ENCODE results near the gene SLC30A4. TPM values are rescaled to one million over a fixed set of nuclear protein-coding genes. Genes with fewer than 3 reads are reported as not detected.
"Not testable (repeated sequence)": the region's sequence is repeated elsewhere in the genome, so short reads cannot be mapped to it uniquely, and the experiment has no call there.

The SLC30A4 gene
- polyA plus RNA-seq, 6 donors from 2014 or later: 9.3 to 16.8 (median 12.4) TPM

GRCh38 chr15:45535486-45536042, 13.0 kb upstream of the SLC30A4 start:
- ATAC-seq (ENCODE audit: low read depth in 2 of 2) (no peak), DNase-seq (no peak)
- no peaks in the 10 kb centered on the region for H3K36me3 Mint-ChIP-seq
- no peaks in the 10 kb centered on the region for H3K9me3 Mint-ChIP-seq
- H3K27ac Mint-ChIP-seq: no peak overlapping the region
- H3K4me1 Mint-ChIP-seq: no peaks in the 10 kb centered on the region
- peaks cover 0 to 10% (median 0%) of the 10 kb centered on the region in 3 donors for H3K27me3 Mint-ChIP-seq
- no peak overlapping the region for H3K4me3 Mint-ChIP-seq

- no peak for ATAC-seq (ENCODE audit: low read depth in 2 of 2)
- Mint-ChIP-seq H3K9me3 (no peaks in the 10 kb centered on the region), H3K27me3 (peaks cover 0 to 10% (median 0%) of the 10 kb centered on the region in 3 donors), H3K4me3 (no peak overlapping the region), H3K4me1 (no peaks in the 10 kb centered on the region), H3K27ac (no peak overlapping the region), H3K36me3 (no peaks in the 10 kb centered on the region)
- DNase-seq: no peak
Measured at GRCh38 chr15:45534821-45535220, 12.3 kb upstream of the SLC30A4 start.

- not testable (repeated sequence) for H3K4me1 Mint-ChIP-seq; ATAC-seq (ENCODE audit: low read depth in 2 of 2); DNase-seq; H3K4me3 Mint-ChIP-seq; H3K27ac Mint-ChIP-seq; H3K9me3 Mint-ChIP-seq; H3K36me3 Mint-ChIP-seq
- H3K27me3 Mint-ChIP-seq: peaks cover 0 to 10% (median 0%) of the 10 kb centered on the region in 3 donors
Measured at GRCh38 chr15:45532892-45533291, 10.3 kb upstream of the SLC30A4 start.

GRCh38 chr15:45529613-45530012, 7.1 kb upstream of the SLC30A4 start:
- DNase-seq: no peak
- Mint-ChIP-seq H3K36me3 (no peaks in the 10 kb centered on the region), H3K4me1 (peaks cover 12 to 21% (median 21%) of the 10 kb centered on the region in 3 donors), H3K27me3 (peaks cover 0 to 10% (median 0%) of the 10 kb centered on the region in 3 donors), H3K4me3 (no peak overlapping the region), H3K9me3 (no peaks in the 10 kb centered on the region), H3K27ac (peak overlapping the region in 1 of 6 donors; percentile 62)
- ATAC-seq (ENCODE audit: low read depth in 2 of 2): no peak

GRCh38 chr15:45527086-45527485, 4.5 kb upstream of the SLC30A4 start:
- ATAC-seq (ENCODE audit: low read depth in 2 of 2) (peak; percentile 5 to 28), DNase-seq (peak; percentile 50)
- Mint-ChIP-seq H3K4me3 (peak overlapping the region; percentile 10 to 69 (median 46)), H3K9me3 (no peaks in the 10 kb centered on the region), H3K4me1 (peaks cover 16 to 33% (median 29%) of the 10 kb centered on the region in 3 donors), H3K27me3 (no peaks in the 10 kb centered on the region), H3K27ac (peak overlapping the region; percentile 2 to 84 (median 66)), H3K36me3 (no peaks in the 10 kb centered on the region)

- H3K36me3 Mint-ChIP-seq: peaks cover 2 to 5% of the 10 kb centered on the region in 2 donors
- H3K27ac Mint-ChIP-seq: peak overlapping the region; percentile 26 to 95 (median 86)
- H3K4me1 Mint-ChIP-seq: peaks cover 37 to 61% (median 46%) of the 10 kb centered on the region in 3 donors
- no peaks in the 10 kb centered on the region for H3K27me3 Mint-ChIP-seq
- H3K9me3 Mint-ChIP-seq: no peaks in the 10 kb centered on the region
- ATAC-seq (ENCODE audit: low read depth in 2 of 2) (no peak), DNase-seq (no peak)
- peak overlapping the region; percentile 92 to 100 (median 96) for H3K4me3 Mint-ChIP-seq
Measured at GRCh38 chr15:45523166-45523460, 558 bp upstream of the SLC30A4 start.

- ATAC-seq (ENCODE audit: low read depth in 2 of 2): peak; percentile 42 to 46
- H3K27me3 Mint-ChIP-seq: no peaks in the 10 kb centered on the region
Measured at GRCh38 chr15:45521596-45522327, 793 bp downstream of the SLC30A4 start.

GRCh38 chr15:45510758-45511280, 11.7 kb downstream of the SLC30A4 start:
- Mint-ChIP-seq H3K9me3 (no peaks in the 10 kb centered on the region), H3K36me3 (peaks cover 14 to 26% of the 10 kb centered on the region in 2 donors), H3K4me1 (peaks cover 0 to 5% (median 3%) of the 10 kb centered on the region in 3 donors), H3K27ac (no peak overlapping the region), H3K27me3 (no peaks in the 10 kb centered on the region), H3K4me3 (no peak overlapping the region)
- DNase-seq (no peak), ATAC-seq (ENCODE audit: low read depth in 2 of 2) (no peak)

More at GRCh38 chr15:45521596-45522327, 793 bp downstream of the SLC30A4 start:
- Mint-ChIP-seq H3K4me1 (peaks cover 34 to 51% (median 42%) of the 10 kb centered on the region in 3 donors), H3K27ac (peak overlapping the region; percentile 83 to 96 (median 92)), H3K9me3 (no peaks in the 10 kb centered on the region), H3K4me3 (peak overlapping the region; percentile 93 to 100 (median 98)), H3K36me3 (peaks cover 7 to 11% of the 10 kb centered on the region in 2 donors)
- DNase-seq: peak; percentile 47

GRCh38 chr15:45507143-45507542, 15.4 kb downstream of the SLC30A4 start:
- not testable (repeated sequence) for H3K27me3 Mint-ChIP-seq; H3K9me3 Mint-ChIP-seq; ATAC-seq (ENCODE audit: low read depth in 2 of 2); DNase-seq; H3K4me3 Mint-ChIP-seq; H3K27ac Mint-ChIP-seq
- H3K4me1 Mint-ChIP-seq: peaks cover 0 to 10% (median 3%) of the 10 kb centered on the region in 3 donors
- peaks cover 14 to 27% of the 10 kb centered on the region in 2 donors for H3K36me3 Mint-ChIP-seq

GRCh38 chr15:45499426-45499825, 23.1 kb downstream of the SLC30A4 start:
- ATAC-seq (ENCODE audit: low read depth in 2 of 2) (no peak), DNase-seq (no peak)
- Mint-ChIP-seq H3K4me1 (no peaks in the 10 kb centered on the region), H3K36me3 (no peaks in the 10 kb centered on the region), H3K27me3 (no peaks in the 10 kb centered on the region), H3K9me3 (no peaks in the 10 kb centered on the region), H3K27ac (no peak overlapping the region), H3K4me3 (no peak overlapping the region)

- peak overlapping the region in 3 of 6 donors; percentile 0 to 22 (median 1) for H3K27ac Mint-ChIP-seq
- no peaks in the 10 kb centered on the region for H3K4me1 Mint-ChIP-seq
- ATAC-seq (ENCODE audit: low read depth in 2 of 2) (no peak), DNase-seq (no peak)
- H3K36me3 Mint-ChIP-seq: no peaks in the 10 kb centered on the region
- no peaks in the 10 kb centered on the region for H3K27me3 Mint-ChIP-seq
- no peak overlapping the region for H3K4me3 Mint-ChIP-seq
- no peaks in the 10 kb centered on the region for H3K9me3 Mint-ChIP-seq
Measured at GRCh38 chr15:45498701-45499100, 23.9 kb downstream of the SLC30A4 start.

GRCh38 chr15:45497261-45497660, 25.3 kb downstream of the SLC30A4 start:
- no peak overlapping the region for H3K4me3 Mint-ChIP-seq
- DNase-seq (no peak), ATAC-seq (ENCODE audit: low read depth in 2 of 2) (no peak)
- H3K36me3 Mint-ChIP-seq: no peaks in the 10 kb centered on the region
- H3K9me3 Mint-ChIP-seq: no peaks in the 10 kb centered on the region
- no peaks in the 10 kb centered on the region for H3K4me1 Mint-ChIP-seq
- H3K27ac Mint-ChIP-seq: no peak overlapping the region
- H3K27me3 Mint-ChIP-seq: no peaks in the 10 kb centered on the region

- Mint-ChIP-seq H3K9me3 (no peaks in the 10 kb centered on the region), H3K36me3 (no peaks in the 10 kb centered on the region), H3K27me3 (no peaks in the 10 kb centered on the region), H3K4me1 (no peaks in the 10 kb centered on the region), H3K27ac (no peak overlapping the region), H3K4me3 (no peak overlapping the region)
- ATAC-seq (ENCODE audit: low read depth in 2 of 2): no peak
- no peak for DNase-seq
Measured at GRCh38 chr15:45496658-45497057, 25.9 kb downstream of the SLC30A4 start.

- ATAC-seq (ENCODE audit: low read depth in 2 of 2) (no peak), DNase-seq (no peak)
- H3K4me1 Mint-ChIP-seq: no peaks in the 10 kb centered on the region
- peaks cover 0 to 5% of the 10 kb centered on the region in 2 donors for H3K36me3 Mint-ChIP-seq
- H3K27me3 Mint-ChIP-seq: no peaks in the 10 kb centered on the region
- no peak overlapping the region for H3K4me3 Mint-ChIP-seq
- peak overlapping the region in 1 of 6 donors; percentile 6 for H3K27ac Mint-ChIP-seq
- H3K9me3 Mint-ChIP-seq: no peaks in the 10 kb centered on the region
Measured at GRCh38 chr15:45495588-45495987, 27.0 kb downstream of the SLC30A4 start.
